ENCODE results near the gene THEMIS2. TPM values are rescaled to one million over a fixed set of nuclear protein-coding genes. Genes with fewer than 3 reads are reported as not detected.

The THEMIS2 gene
- total and polyA plus RNA-seq, 4 experiments from 2014 or later = 39.3 to 68.5 (median 62.7) TPM

GRCh38 chr1:27832762-27833161 is 39.6 kb upstream of the THEMIS2 start:
- H3K27ac ChIP-seq (ENCODE audit: low read depth, low read length) = no peak overlapping the region
- no peaks in the 10 kb centered on the region for H3K9me3 ChIP-seq (ENCODE audit: control insufficient read depth in 1 of 2, low read length in 2 of 2)
- peaks cover 22 to 50% (median 32%) of the 10 kb centered on the region in 4 donors for H3K4me1 Mint-ChIP-seq
- H3K27ac Mint-ChIP-seq = peak overlapping the region in 3 of 7 donors; percentile 7 to 94 (median 61)
- intact Hi-C loops (cut with micrococcal nuclease) = no loop called here
- peak overlapping the region in 7 of 8 donors; percentile 36 to 94 (median 53) for H3K4me3 Mint-ChIP-seq
- peaks cover 36% of the 10 kb centered on the region for H3K36me3 ChIP-seq (ENCODE audit: insufficient read depth, low read length)
- ChIA-PET CTCF (ENCODE audit: partially characterized antibody) (interaction anchor here (0.5 kb wide), 1 partner anchor 1241 kb away, joined by 3 read pairs; no protein-coding TSS in a partner anchor), POLR2A (ENCODE audit: partially characterized antibody) (interaction anchor here (1.7 to 3.5 kb wide), 2 partner anchors 107 to 160 kb away, joined by 6 to 13 read pairs; partner anchors contain the start of gene FAM76A)
- H3K4me1 ChIP-seq (ENCODE audit: insufficient read depth, low read length) = peaks cover 47% of the 10 kb centered on the region
- no peak overlapping the region for H3K4me3 ChIP-seq (ENCODE audit: low read length in 2 of 2)
- H3K9me3 Mint-ChIP-seq = no peaks in the 10 kb centered on the region
- no peak for DNase-seq
- no peaks in the 10 kb centered on the region for H3K27me3 Mint-ChIP-seq
- peaks cover 0 to 49% of the 10 kb centered on the region in 2 donors for H3K36me3 Mint-ChIP-seq
- H3K27me3 ChIP-seq (ENCODE audit: insufficient read depth, low read length) = no peaks in the 10 kb centered on the region

GRCh38 chr1:27833470-27833869 is 38.9 kb upstream of the THEMIS2 start:
- H3K27me3 Mint-ChIP-seq = no peaks in the 10 kb centered on the region

GRCh38 chr1:27835046-27835445 is 37.3 kb upstream of the THEMIS2 start:
- Histone ChIP-seq H3K36me3 (ENCODE audit: insufficient read depth, low read length) (peaks cover 44% of the 10 kb centered on the region), H3K9me3 (ENCODE audit: control insufficient read depth in 1 of 2, low read length in 2 of 2) (no peaks in the 10 kb centered on the region), H3K4me1 (ENCODE audit: insufficient read depth, low read length) (peaks cover 47% of the 10 kb centered on the region), H3K27ac (ENCODE audit: low read depth, low read length) (no peak overlapping the region), H3K27me3 (ENCODE audit: insufficient read depth, low read length) (no peaks in the 10 kb centered on the region), H3K4me3 (ENCODE audit: low read length in 2 of 2) (no peak overlapping the region)
- peaks cover 5 to 61% of the 10 kb centered on the region in 2 donors for H3K36me3 Mint-ChIP-seq
- DNase-seq = no peak
- H3K27me3 Mint-ChIP-seq = no peaks in the 10 kb centered on the region
- POLR2A ChIA-PET (ENCODE audit: partially characterized antibody) = no interaction called here
- peak overlapping the region in 2 of 7 donors; percentile 55 to 72 for H3K27ac Mint-ChIP-seq
- H3K9me3 Mint-ChIP-seq = no peaks in the 10 kb centered on the region
- H3K4me3 Mint-ChIP-seq = peak overlapping the region in 1 of 8 donors; percentile 3
- CTCF ChIA-PET (ENCODE audit: partially characterized antibody) = no interaction called here
- intact Hi-C loops (cut with micrococcal nuclease) = no loop called here
- H3K4me1 Mint-ChIP-seq = peaks cover 23 to 50% (median 31%) of the 10 kb centered on the region in 4 donors

More at GRCh38 chr1:27833470-27833869, 38.9 kb upstream of the THEMIS2 start:
- H3K4me3 Mint-ChIP-seq = peak overlapping the region in 1 of 8 donors; percentile 10
- H3K36me3 ChIP-seq (ENCODE audit: insufficient read depth, low read length) = peaks cover 36% of the 10 kb centered on the region
- H3K27ac ChIP-seq (ENCODE audit: low read depth, low read length) = no peak overlapping the region
- peaks cover 47% of the 10 kb centered on the region for H3K4me1 ChIP-seq (ENCODE audit: insufficient read depth, low read length)
- no peak for DNase-seq
- POLR2A ChIA-PET (ENCODE audit: partially characterized antibody) = interaction anchor here (1.7 kb wide), 1 partner anchor 108 kb away, joined by 6 read pairs; the partner anchor contains the start of gene FAM76A
- no peaks in the 10 kb centered on the region for H3K27me3 ChIP-seq (ENCODE audit: insufficient read depth, low read length)
- intact Hi-C loops (cut with micrococcal nuclease) = no loop called here
- no peaks in the 10 kb centered on the region for H3K9me3 ChIP-seq (ENCODE audit: control insufficient read depth in 1 of 2, low read length in 2 of 2)
- peaks cover 22 to 50% (median 32%) of the 10 kb centered on the region in 4 donors for H3K4me1 Mint-ChIP-seq
- no peak overlapping the region for H3K27ac Mint-ChIP-seq
- H3K4me3 ChIP-seq (ENCODE audit: low read length in 2 of 2) = no peak overlapping the region
- CTCF ChIA-PET (ENCODE audit: partially characterized antibody) = interaction anchor here (0.5 kb wide), 1 partner anchor 1242 kb away, joined by 3 read pairs; no protein-coding TSS in a partner anchor
- peaks cover 0 to 49% of the 10 kb centered on the region in 2 donors for H3K36me3 Mint-ChIP-seq
- H3K9me3 Mint-ChIP-seq = no peaks in the 10 kb centered on the region

- peaks cover 10 to 66% of the 10 kb centered on the region in 2 donors for H3K36me3 Mint-ChIP-seq
- POLR2A ChIA-PET (ENCODE audit: partially characterized antibody) = no interaction called here
- peak overlapping the region in 4 of 7 donors; percentile 38 to 76 (median 64) for H3K27ac Mint-ChIP-seq
- Histone ChIP-seq H3K27ac (ENCODE audit: low read depth, low read length) (no peak overlapping the region), H3K9me3 (ENCODE audit: control insufficient read depth in 1 of 2, low read length in 2 of 2) (no peaks in the 10 kb centered on the region), H3K4me3 (ENCODE audit: low read length in 2 of 2) (no peak overlapping the region), H3K36me3 (ENCODE audit: insufficient read depth, low read length) (peaks cover 49% of the 10 kb centered on the region), H3K4me1 (ENCODE audit: insufficient read depth, low read length) (peaks cover 47% of the 10 kb centered on the region), H3K27me3 (ENCODE audit: insufficient read depth, low read length) (no peaks in the 10 kb centered on the region)
- peak overlapping the region in 2 of 8 donors; percentile 3 to 7 for H3K4me3 Mint-ChIP-seq
- no peaks in the 10 kb centered on the region for H3K27me3 Mint-ChIP-seq
- intact Hi-C loops (cut with micrococcal nuclease) = no loop called here
- no peak for DNase-seq
- no peaks in the 10 kb centered on the region for H3K9me3 Mint-ChIP-seq
- peaks cover 23 to 47% (median 31%) of the 10 kb centered on the region in 4 donors for H3K4me1 Mint-ChIP-seq
- CTCF ChIA-PET (ENCODE audit: partially characterized antibody) = no interaction called here
Measured at GRCh38 chr1:27835501-27835900, 36.8 kb upstream of the THEMIS2 start.

- no peak for DNase-seq
- peak overlapping the region in 3 of 7 donors; percentile 17 to 88 (median 69) for H3K27ac Mint-ChIP-seq
- H3K27ac ChIP-seq (ENCODE audit: low read depth, low read length) = no peak overlapping the region
- H3K27me3 Mint-ChIP-seq = no peaks in the 10 kb centered on the region
- peaks cover 51% of the 10 kb centered on the region for H3K36me3 ChIP-seq (ENCODE audit: insufficient read depth, low read length)
- peaks cover 37 to 56% of the 10 kb centered on the region in 2 donors for H3K36me3 Mint-ChIP-seq
- no peaks in the 10 kb centered on the region for H3K4me1 ChIP-seq (ENCODE audit: insufficient read depth, low read length)
- intact Hi-C loops (cut with micrococcal nuclease) = no loop called here
- POLR2A ChIA-PET (ENCODE audit: partially characterized antibody) = no interaction called here
- peaks cover 0 to 2% (median under 1%) of the 10 kb centered on the region in 4 donors for H3K4me1 Mint-ChIP-seq
- no peaks in the 10 kb centered on the region for H3K9me3 Mint-ChIP-seq
- CTCF ChIA-PET (ENCODE audit: partially characterized antibody) = interaction anchor here (3.4 kb wide), 1 partner anchor 7 kb away, joined by 11 read pairs; no protein-coding TSS in a partner anchor
- no peak overlapping the region for H3K4me3 ChIP-seq (ENCODE audit: low read length in 2 of 2)
- H3K27me3 ChIP-seq (ENCODE audit: insufficient read depth, low read length) = no peaks in the 10 kb centered on the region
- H3K4me3 Mint-ChIP-seq = no peak overlapping the region
- H3K9me3 ChIP-seq (ENCODE audit: control insufficient read depth in 1 of 2, low read length in 2 of 2) = no peaks in the 10 kb centered on the region
Measured at GRCh38 chr1:27849951-27850350, 22.4 kb upstream of the THEMIS2 start.

DNA sequence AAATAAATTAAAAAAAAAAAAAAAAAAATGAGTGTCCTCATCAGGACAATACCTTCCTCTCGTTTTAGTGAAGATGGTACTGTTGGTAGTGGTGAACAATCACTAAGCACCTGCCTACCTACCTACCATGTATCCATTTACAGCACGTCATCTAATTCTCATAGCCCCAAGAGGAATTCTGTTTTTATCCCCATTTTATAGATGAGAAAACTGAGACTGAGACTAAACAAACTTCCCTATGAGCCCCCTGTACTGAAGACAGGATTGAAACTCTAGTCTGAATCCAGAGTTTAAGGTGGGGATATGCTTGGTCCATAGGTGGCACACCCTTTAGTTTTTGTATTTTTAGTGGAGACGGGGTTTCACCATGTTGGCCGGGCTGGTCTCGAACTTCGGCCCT is 17.3 kb upstream of the THEMIS2 start:
- peaks cover 17% of the 10 kb centered on the region in 2 donors for H3K36me3 Mint-ChIP-seq
- peaks cover 17% of the 10 kb centered on the region for H3K36me3 ChIP-seq (ENCODE audit: insufficient read depth, low read length)
- H3K9me3 ChIP-seq (ENCODE audit: control insufficient read depth in 1 of 2, low read length in 2 of 2) = no peaks in the 10 kb centered on the region
- H3K4me3 ChIP-seq (ENCODE audit: low read length in 2 of 2) = no peak overlapping the region
- no peaks in the 10 kb centered on the region for H3K27me3 Mint-ChIP-seq
- ChIA-PET CTCF (ENCODE audit: partially characterized antibody) (no interaction called here), POLR2A (ENCODE audit: partially characterized antibody) (no interaction called here)
- intact Hi-C loops (cut with micrococcal nuclease) = no loop called here
- H3K9me3 Mint-ChIP-seq = no peaks in the 10 kb centered on the region
- DNase-seq = no peak
- H3K27ac ChIP-seq (ENCODE audit: low read depth, low read length) = no peak overlapping the region
- H3K4me1 ChIP-seq (ENCODE audit: insufficient read depth, low read length) = peaks cover 4% of the 10 kb centered on the region
- H3K4me1 Mint-ChIP-seq = peaks cover 6 to 17% (median 8%) of the 10 kb centered on the region in 4 donors
- H3K27ac Mint-ChIP-seq = no peak overlapping the region
- no peaks in the 10 kb centered on the region for H3K27me3 ChIP-seq (ENCODE audit: insufficient read depth, low read length)
- no peak overlapping the region for H3K4me3 Mint-ChIP-seq

- Histone ChIP-seq H3K27ac (ENCODE audit: low read depth, low read length) (no peak overlapping the region), H3K4me3 (ENCODE audit: low read length in 2 of 2) (no peak overlapping the region), H3K27me3 (ENCODE audit: insufficient read depth, low read length) (no peaks in the 10 kb centered on the region), H3K36me3 (ENCODE audit: insufficient read depth, low read length) (peaks cover 1% of the 10 kb centered on the region), H3K4me1 (ENCODE audit: insufficient read depth, low read length) (peaks cover 4% of the 10 kb centered on the region), H3K9me3 (ENCODE audit: control insufficient read depth in 1 of 2, low read length in 2 of 2) (no peaks in the 10 kb centered on the region)
- ChIA-PET POLR2A (ENCODE audit: partially characterized antibody) (interaction anchor here (1.4 kb wide), 1 partner anchor 123 kb away, joined by 9 read pairs; no protein-coding TSS in a partner anchor), CTCF (ENCODE audit: partially characterized antibody) (interaction anchor here (0.6 to 5.8 kb wide), 19 partner anchors 8 to 437 kb away, joined by 3 to 56 read pairs (median 3); partner anchors contain the start of gene XKR8)
- H3K9me3 Mint-ChIP-seq = no peaks in the 10 kb centered on the region
- no peaks in the 10 kb centered on the region for H3K27me3 Mint-ChIP-seq
- no peak for DNase-seq
- peaks cover 6 to 17% (median 10%) of the 10 kb centered on the region in 4 donors for H3K4me1 Mint-ChIP-seq
- peaks cover under 1 to 1% of the 10 kb centered on the region in 2 donors for H3K36me3 Mint-ChIP-seq
- intact Hi-C loops (cut with micrococcal nuclease) = no loop called here
- peak overlapping the region in 1 of 7 donors; percentile 49 for H3K27ac Mint-ChIP-seq
- no peak overlapping the region for H3K4me3 Mint-ChIP-seq
Measured at GRCh38 chr1:27856561-27857343, 15.6 kb upstream of the THEMIS2 start.

All from CD4-positive, alpha-beta memory T cell (primary cell).